ENCODE results near the gene LEPROT.

The LEPROT gene

DNA sequence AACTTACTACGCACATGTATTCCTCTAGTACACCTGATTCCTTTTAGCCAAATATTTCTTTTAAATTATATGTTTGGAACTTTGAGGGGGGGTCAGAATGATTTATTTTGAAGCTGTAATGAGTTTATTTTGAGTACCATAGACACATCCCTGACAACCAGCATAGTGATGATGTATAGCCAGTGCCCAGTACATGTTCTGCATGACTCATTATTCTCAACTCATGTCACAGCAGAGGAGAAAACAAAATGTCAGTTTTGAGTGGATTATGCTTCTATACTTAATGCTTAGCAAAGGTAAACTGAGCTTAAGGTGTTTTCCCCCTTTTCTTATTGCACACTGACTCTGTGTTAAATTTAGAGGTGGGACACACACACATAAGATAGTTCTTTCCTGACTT is 22.4 kb upstream of the LEPROT start:
- Histone ChIP-seq H3K9ac (ENCODE audit: low read depth, low read length) (no peak overlapping the region), H3K9me3 (ENCODE audit: control insufficient read depth, insufficient read depth, low read length) (no peaks in the 10 kb centered on the region), H3K36me3 (ENCODE audit: insufficient read depth, low read length) (no peaks in the 10 kb centered on the region; the same call in 1 of the 2 replicates), H3K4me1 (ENCODE audit: insufficient read depth, low read length) (peaks cover 10% of the 10 kb centered on the region; the same call in 1 of the 2 replicates)

DNA sequence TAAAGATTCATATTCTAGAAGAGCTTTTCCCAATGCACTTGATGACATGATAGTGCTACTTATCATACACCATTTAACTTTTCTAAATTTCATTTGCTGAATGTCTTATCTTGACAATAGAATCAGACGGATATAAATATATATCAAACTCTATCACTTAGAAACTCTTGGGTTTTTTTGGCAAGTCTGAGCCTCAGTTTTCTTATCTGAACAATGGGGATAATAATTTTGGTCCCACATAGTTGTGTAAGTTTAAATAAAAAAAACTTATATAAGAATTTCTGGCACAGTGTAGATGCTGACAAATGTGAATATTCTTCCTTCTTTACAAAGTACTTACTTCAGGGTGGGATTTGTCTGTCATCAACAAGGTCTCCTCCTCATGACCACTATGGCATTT is 21.5 kb upstream of the LEPROT start:
- no peaks in the 10 kb centered on the region; the same call in 1 of the 2 replicates for H3K36me3 ChIP-seq (ENCODE audit: insufficient read depth, low read length)
- H3K9ac ChIP-seq (ENCODE audit: low read depth, low read length) = no peak overlapping the region
- H3K4me1 ChIP-seq (ENCODE audit: insufficient read depth, low read length) = peaks cover 10% of the 10 kb centered on the region; the same call in 1 of the 2 replicates
- H3K9me3 ChIP-seq (ENCODE audit: control insufficient read depth, insufficient read depth, low read length) = no peaks in the 10 kb centered on the region

DNA sequence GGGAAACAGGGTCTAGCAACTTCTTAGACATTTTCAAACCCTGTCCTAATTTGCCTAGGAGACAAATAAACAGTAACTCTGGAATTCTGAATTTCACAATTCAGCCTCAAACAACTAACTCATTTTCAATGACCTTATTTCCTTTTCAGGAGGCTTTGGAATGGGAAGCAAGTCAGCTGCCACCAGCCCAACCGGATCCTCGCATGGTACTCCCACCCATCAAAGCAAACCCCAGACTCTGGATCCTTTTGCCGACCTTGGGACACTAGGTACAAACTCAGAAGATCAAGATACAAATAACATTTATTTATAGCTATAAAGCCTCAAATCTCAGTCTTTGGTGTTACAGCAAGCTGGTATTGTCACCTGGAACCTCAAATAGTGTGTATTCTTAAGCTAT is 18.9 kb upstream of the LEPROT start:
- H3K4me1 ChIP-seq (ENCODE audit: insufficient read depth, low read length) = peaks cover 6% of the 10 kb centered on the region; the same call in 1 of the 2 replicates
- H3K9me3 ChIP-seq (ENCODE audit: control insufficient read depth, insufficient read depth, low read length) = no peaks in the 10 kb centered on the region
- no peak overlapping the region for H3K9ac ChIP-seq (ENCODE audit: low read depth, low read length)
- no peaks in the 10 kb centered on the region for H3K36me3 ChIP-seq (ENCODE audit: insufficient read depth, low read length)

DNA sequence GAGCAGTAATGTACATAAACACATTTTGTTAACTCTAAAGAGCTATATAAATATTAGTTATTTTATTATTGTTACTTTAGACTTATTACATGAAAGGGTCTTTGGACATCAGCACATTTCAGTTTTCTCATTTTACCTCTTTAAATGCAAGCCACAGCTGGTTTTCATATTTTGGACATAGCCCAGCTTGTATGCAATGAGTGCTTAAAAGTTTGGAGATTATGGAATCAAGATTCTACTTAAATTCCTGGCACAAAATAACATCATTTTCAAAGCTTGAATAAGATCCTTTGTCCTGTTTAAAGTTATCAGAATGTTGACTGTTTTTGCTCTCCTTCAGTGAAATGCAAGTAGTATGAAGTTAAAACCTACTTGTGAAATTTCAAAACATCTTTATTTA is 15.5 kb upstream of the LEPROT start:
- no peaks in the 10 kb centered on the region; the same call in 1 of the 2 replicates for H3K36me3 ChIP-seq (ENCODE audit: insufficient read depth, low read length)
- no peak overlapping the region for H3K9ac ChIP-seq (ENCODE audit: low read depth, low read length)
- no peaks in the 10 kb centered on the region for H3K9me3 ChIP-seq (ENCODE audit: control insufficient read depth, insufficient read depth, low read length)
- H3K4me1 ChIP-seq (ENCODE audit: insufficient read depth, low read length) = peaks cover 17% of the 10 kb centered on the region

DNA sequence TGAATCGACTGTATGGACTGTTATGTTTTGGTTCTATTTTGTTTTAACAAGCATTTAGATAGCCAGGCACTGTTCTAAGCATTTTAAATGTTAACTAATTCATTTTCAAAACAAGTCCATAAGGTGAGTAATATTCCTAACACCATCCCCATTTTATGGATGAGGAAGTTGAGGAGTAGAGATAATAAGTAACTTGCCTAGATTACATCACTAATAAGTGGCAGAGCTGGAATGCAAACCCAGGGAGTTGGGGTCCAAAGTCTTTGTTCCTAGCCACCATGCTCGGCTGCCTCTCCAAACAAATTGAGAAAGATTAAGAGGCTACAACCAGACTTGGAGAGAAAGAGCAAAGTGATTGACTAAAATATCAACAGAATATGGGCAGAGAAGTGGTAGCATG is 12.6 kb upstream of the LEPROT start:
- Histone ChIP-seq H3K36me3 (ENCODE audit: insufficient read depth, low read length) (no peaks in the 10 kb centered on the region; the same call in 1 of the 2 replicates), H3K4me1 (ENCODE audit: insufficient read depth, low read length) (peaks cover 17% of the 10 kb centered on the region), H3K9me3 (ENCODE audit: control insufficient read depth, insufficient read depth, low read length) (no peaks in the 10 kb centered on the region)

DNA sequence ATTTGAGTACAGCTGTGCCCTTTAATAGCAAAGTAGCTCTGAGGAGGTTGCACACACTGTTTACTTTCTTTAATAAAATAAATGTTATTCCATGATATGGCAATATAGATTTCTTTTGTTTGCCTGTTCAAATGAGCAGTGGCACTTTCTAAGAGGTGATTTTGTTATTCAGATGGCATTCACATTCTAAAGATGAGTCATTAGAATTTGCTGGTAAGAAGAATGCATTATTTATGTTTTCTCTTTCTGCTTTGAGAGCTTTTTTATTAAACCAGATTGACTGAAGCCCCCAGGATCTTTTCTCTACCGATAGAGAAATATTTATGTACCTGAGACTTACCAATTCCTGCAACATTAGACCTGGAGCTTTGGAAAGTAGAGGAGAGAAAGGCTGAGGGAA is 11.2 kb upstream of the LEPROT start:
- Histone ChIP-seq H3K4me1 (ENCODE audit: insufficient read depth, low read length) (peaks cover 17% of the 10 kb centered on the region), H3K36me3 (ENCODE audit: insufficient read depth, low read length) (no peaks in the 10 kb centered on the region; the same call in 1 of the 2 replicates), H3K9ac (ENCODE audit: low read depth, low read length) (no peak overlapping the region), H3K9me3 (ENCODE audit: control insufficient read depth, insufficient read depth, low read length) (no peaks in the 10 kb centered on the region)

More for the DNA sequence above, 12.6 kb upstream of the LEPROT start:
- H3K9ac ChIP-seq (ENCODE audit: low read depth, low read length) = no peak overlapping the region

GRCh38 chr1:65409816-65410326 is 10.6 kb upstream of the LEPROT start:
- Histone ChIP-seq H3K36me3 (ENCODE audit: insufficient read depth, low read length) (no peaks in the 10 kb centered on the region; the same call in 1 of the 2 replicates), H3K4me1 (ENCODE audit: insufficient read depth, low read length) (peaks cover 17% of the 10 kb centered on the region), H3K9ac (ENCODE audit: low read depth, low read length) (no peak overlapping the region), H3K9me3 (ENCODE audit: control insufficient read depth, insufficient read depth, low read length) (no peaks in the 10 kb centered on the region)

- Histone ChIP-seq H3K4me1 (ENCODE audit: insufficient read depth, low read length) (peaks cover 26% of the 10 kb centered on the region), H3K9me3 (ENCODE audit: control insufficient read depth, insufficient read depth, low read length) (no peaks in the 10 kb centered on the region), H3K36me3 (ENCODE audit: insufficient read depth, low read length) (no peaks in the 10 kb centered on the region; the same call in 1 of the 2 replicates), H3K9ac (ENCODE audit: low read depth, low read length) (no peak overlapping the region)
Observed at GRCh38 chr1:65412256-65412983, 8.0 kb upstream of the LEPROT start.

- Histone ChIP-seq H3K9ac (ENCODE audit: low read depth, low read length) (no peak overlapping the region), H3K4me1 (ENCODE audit: insufficient read depth, low read length) (peaks cover 32% of the 10 kb centered on the region), H3K36me3 (ENCODE audit: insufficient read depth, low read length) (no peaks in the 10 kb centered on the region; the same call in 1 of the 2 replicates), H3K9me3 (ENCODE audit: control insufficient read depth, insufficient read depth, low read length) (no peaks in the 10 kb centered on the region)
Observed at GRCh38 chr1:65412984-65413375, 7.5 kb upstream of the LEPROT start.

DNA sequence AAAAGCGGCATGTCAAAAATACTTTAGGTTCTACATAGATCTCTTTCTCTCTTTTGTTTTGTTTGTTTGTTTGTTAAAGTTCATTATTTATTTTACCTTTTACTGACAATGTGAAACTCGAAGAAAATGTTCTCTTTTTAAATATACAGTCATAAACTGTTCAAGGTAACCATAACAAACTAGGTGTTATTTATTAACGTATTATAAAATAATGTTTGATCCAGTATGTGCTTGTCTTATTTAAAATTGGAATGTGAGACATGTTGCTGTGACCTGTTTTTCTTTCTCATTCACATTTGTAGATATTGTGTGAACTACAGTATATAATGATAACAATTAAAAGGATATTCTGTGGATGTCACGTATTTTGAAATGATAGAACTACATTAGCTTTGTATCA is 5.9 kb upstream of the LEPROT start:
- H3K36me3 ChIP-seq (ENCODE audit: insufficient read depth, low read length) = no peaks in the 10 kb centered on the region
- peaks cover 20% of the 10 kb centered on the region; the same call in 1 of the 2 replicates for H3K4me1 ChIP-seq (ENCODE audit: insufficient read depth, low read length)
- H3K9ac ChIP-seq (ENCODE audit: low read depth, low read length) = no peak overlapping the region
- no peaks in the 10 kb centered on the region for H3K9me3 ChIP-seq (ENCODE audit: control insufficient read depth, insufficient read depth, low read length)

DNA sequence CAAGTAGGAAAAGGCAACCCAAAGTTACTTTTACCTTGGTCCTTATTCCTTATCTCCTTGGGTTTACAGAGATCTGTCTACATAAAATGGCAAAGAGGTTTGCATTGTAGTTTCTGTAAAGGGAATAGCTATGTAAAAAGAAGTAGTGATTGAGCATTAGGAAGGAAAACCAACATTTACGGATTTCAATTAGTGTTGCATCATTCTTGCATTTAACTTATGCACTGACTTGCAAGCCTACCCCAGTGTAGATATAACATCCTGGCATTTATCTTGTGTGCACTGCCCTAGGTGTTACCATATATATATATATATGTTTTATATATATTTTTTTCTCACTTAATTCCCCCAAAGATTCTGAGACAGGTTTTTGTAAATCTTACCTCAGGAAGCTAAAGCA is 3.7 kb upstream of the LEPROT start:
- H3K9ac ChIP-seq (ENCODE audit: low read depth, low read length) = no peak overlapping the region
- H3K9me3 ChIP-seq (ENCODE audit: control insufficient read depth, insufficient read depth, low read length) = no peaks in the 10 kb centered on the region
- H3K4me1 ChIP-seq (ENCODE audit: insufficient read depth, low read length) = peaks cover 15% of the 10 kb centered on the region; the same call in 1 of the 2 replicates
- H3K36me3 ChIP-seq (ENCODE audit: insufficient read depth, low read length) = no peaks in the 10 kb centered on the region

DNA sequence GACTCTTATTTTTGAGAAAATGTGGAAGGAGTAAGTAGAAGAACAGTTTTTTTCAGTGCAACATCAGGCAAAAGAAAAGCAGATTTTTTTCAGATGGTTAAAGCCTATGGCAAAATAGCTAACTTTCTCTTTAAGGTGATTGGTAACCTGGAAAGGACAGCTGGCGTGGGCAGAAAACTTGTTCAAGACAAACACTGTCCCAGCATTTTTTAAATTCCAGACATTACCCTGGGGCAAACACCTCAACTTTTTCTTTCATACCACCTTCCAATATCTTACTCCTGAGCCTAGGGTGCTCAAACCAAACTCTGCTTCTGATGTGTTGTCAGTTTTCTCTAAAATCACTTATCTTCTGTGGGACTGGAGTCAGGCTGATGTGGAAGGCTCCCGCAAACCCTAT is 2.7 kb upstream of the LEPROT start:
- Histone ChIP-seq H3K9me3 (ENCODE audit: control insufficient read depth, insufficient read depth, low read length) (no peaks in the 10 kb centered on the region), H3K36me3 (ENCODE audit: insufficient read depth, low read length) (no peaks in the 10 kb centered on the region), H3K9ac (ENCODE audit: low read depth, low read length) (no peak overlapping the region), H3K4me1 (ENCODE audit: insufficient read depth, low read length) (peaks cover 17% of the 10 kb centered on the region)

- Histone ChIP-seq H3K36me3 (ENCODE audit: insufficient read depth, low read length) (no peaks in the 10 kb centered on the region), H3K9ac (ENCODE audit: low read depth, low read length) (peak overlapping the region; percentile 79), H3K4me1 (ENCODE audit: insufficient read depth, low read length) (peaks cover 26% of the 10 kb centered on the region)
Observed at GRCh38 chr1:65418522-65419185, 1.8 kb upstream of the LEPROT start.

DNA sequence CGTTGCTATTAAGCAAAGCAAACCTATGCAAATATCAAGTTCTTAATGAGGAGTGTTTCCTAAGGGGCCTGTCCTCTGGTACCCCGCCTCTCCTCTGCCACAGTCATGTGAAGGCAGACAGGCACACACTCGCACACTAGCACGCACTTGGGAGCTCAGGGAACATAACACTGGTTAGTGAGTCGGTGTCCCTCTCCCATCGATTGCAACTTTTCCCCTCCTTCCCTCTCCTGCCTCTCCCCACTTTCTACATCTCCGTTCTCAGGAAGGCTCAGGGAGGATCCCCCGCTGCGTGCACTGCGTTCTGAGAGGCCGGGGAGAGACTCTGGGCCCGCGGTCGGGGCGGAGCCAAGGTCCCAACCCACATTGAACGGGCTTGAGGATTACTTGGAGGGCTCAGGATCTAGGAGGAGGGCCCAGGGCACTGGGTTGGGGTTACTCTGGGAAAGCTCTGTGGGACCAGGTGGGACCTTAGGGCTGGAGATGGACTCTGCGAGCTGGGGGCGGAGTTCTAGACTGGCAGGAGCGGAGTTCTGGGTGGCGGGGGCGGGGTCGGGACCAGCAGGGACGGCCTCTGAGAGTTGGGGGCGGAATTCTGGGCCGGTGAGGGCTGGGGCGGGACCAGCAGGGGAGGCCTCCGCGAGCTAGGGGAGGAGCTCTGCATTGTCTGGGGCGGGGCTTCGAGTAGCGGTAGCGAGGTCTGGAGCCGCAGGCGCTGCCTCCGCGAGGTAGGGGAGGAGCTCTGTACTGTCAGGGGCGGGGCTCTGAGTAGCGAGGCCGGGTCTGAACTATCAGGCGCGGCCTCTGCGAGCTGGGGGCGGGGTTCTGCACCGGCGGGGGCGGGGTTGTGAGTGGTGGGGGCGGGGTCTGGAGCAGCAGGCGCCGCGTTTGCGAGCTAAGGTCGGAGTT is 533 bp upstream of the LEPROT start:
- Histone ChIP-seq H3K4me1 (ENCODE audit: insufficient read depth, low read length) (peaks cover 38% of the 10 kb centered on the region), H3K36me3 (ENCODE audit: insufficient read depth, low read length) (no peaks in the 10 kb centered on the region), H3K9me3 (ENCODE audit: control insufficient read depth, insufficient read depth, low read length) (no peaks in the 10 kb centered on the region), H3K9ac (ENCODE audit: low read depth, low read length) (peak overlapping the region; percentile 79)

More at GRCh38 chr1:65418522-65419185, 1.8 kb upstream of the LEPROT start:
- H3K9me3 ChIP-seq (ENCODE audit: control insufficient read depth, insufficient read depth, low read length) = no peaks in the 10 kb centered on the region

Data from ES-I3 (cell line).